ENCODE data around the gene ITGA8.

- no peak for TF ChIP-seq CTCF (IDR thresholded peaks at IDR 0.05)
- TF ChIP-seq POLR2A (IDR thresholded peaks at IDR 0.05), result no peak
These were observed 161.6 kb downstream of the ITGA8 start for GRCh38 chr10:15558136-15558535.
